NCI-H2081 (cell line): Measurements from ENCODE around the gene ARVCF.
A peak's percentile ranks its signal among the peaks of the same experiment; 100 is the strongest.

Experiments
- DNase-seq, 2 experiments: peaks; one replicate each; lab custom pipeline; 2025; lab: John Stamatoyannopoulos, UW

ARVCF gene

DNA sequence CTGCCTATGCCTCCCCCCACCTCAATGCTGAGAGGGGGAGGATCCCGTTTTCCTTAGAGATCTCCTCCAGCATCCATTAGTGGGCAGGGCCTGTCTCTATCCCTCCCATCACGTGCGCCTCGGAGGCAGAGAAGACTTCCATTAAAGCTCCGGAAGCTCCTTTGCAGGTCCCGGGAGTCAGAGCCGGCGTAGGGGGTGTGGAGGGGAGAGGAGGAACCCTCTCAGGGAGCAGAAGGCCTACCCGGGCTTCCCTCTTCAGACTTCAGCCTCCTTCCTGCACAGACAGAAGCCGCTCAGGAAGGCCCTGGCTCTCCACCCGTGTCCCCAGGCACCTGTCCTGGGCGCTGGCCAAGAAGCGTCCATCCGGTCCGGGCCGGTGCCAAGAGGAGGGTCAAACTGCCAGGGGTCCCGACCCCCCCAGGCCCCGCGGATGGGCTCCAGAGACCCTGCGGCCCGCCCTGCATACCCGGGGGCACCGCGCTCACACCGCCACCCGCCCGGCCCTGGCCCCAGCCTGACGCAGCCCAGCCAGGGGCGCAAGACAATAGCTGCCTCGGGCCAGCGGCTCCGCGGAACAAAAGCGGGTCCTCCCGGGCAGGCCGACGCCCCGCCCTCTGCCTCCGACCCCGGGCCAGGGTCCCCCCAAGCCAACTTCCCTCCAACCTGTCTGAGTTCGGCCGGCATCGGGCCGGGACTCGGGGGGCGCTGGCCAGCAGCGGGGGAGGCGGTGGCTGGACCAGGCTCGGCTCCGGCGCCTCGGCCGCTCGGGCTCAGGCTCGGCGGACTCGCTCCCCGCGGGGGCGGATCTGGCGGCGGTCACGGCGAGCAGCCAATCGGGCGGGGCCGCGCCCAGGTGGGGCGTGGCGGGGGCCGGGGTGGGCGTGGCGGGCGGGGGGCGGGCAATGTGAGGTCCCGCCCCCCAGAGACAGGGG lies 29.9 kb downstream of the ARVCF start:
- DNase-seq: peak; percentile 63 to 66

DNA sequence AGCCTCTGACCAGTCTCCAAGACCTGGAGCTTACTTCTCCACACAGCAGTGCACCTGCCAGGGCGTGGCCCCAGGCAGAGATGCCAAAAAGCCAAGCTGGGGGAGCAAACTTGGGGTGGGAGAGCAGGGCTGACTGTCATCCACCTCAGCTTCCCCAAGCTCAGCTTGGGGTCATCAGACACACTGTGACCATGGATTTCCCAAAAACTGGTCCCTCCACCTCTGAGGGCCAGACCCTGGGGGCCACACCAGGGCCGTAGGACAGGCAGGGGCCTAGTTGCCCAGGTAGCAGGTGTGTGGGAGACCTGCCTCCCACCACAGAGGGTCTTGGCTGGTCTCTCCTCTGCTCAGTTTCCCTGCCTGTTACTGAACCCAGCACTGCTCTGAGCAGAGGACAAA lies 30.6 kb downstream of the ARVCF start:
- no peak for DNase-seq

DNA sequence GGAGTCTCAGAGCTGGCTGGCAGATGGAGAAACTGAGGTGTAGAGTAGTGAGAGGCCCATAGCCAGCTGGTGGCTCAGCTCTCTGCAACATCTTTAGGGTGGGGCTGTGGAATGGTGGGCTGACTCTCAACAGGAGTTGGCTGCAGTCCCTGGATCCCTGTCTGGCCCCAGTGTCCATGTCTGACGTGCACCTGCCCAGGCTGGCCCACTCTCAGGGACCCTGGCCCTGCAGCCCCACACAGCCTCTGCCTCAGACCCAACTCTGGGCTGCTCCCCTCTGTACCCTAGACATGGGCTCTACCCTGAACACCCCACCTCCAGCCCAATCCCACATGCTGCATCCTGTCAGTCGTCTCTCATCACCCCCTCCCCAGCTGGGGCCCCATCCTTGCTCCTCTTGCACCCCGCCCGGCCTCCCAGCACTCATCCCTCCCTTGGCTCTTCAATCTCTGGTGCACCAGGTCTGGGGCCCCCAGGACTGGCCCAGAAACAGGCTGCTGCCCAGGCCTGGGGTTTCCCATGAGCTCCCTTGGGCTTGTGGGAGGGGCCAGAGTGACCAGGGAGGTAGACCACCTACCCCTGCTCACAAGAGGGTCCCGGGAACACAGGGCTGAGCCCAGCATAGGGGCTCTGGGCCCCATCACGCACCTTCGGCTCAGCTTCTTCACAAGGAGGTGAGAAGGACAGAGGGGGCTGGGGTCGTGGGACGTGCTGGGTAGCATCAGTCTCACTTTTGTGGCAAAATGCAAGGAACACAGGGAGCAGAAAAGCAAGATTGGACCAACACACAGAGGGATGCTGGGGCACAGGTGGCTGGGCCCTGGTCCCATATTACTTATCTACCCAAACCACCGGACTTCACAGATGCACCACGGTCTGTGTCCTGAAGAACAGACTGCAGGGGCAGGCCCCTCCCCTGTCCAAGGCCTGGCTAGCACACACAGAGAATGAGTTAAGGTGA lies 31.5 kb downstream of the ARVCF start:
- no peak for DNase-seq

DNA sequence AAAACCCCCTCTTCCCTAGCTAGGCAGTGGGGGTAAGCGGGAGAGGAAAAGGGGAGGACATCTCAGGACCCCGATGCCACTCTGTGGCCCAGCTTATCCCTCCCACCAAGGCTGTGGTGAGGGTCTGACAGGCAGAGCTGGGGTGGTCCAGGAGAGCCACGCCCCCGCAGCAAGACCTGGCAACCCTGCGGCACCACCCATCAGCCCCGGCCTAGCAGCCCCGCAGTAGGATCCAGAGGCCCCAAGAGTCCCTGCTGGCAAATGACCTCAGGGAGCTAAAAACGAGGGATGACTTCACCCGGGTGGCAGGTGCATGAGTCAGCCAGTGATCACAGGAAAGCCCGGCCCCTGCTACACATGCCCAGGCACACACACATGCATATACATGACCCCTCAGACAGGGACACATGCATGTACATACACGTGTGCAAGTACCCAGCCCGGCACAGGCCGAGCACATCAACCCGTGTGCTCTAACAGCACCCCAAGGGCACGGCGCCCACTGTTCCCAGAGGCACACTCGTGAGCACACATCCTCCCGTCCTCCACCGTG lies 32.3 kb downstream of the ARVCF start:
- peak in 1 of 2 experiments; percentile 49 for DNase-seq

DNA sequence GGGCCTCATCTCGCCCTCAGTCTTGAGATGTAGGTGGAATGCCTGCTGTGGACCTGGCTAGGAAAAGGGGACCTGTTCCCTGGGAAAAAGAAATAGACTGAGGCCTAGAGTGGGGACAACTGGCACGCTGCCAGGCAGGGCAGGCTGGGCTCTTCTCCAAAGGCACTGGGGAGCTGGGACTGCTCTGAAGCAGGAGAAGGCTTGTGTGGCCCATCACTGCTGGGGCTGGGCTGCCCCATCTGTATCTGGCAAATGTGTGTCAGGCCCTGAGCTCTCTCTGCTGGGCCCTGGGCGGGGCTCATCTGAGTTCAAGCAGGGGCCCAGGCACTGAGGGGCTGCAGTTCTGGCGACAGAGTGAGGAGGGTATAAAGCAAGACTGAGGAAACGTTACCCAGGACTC lies 32.9 kb downstream of the ARVCF start:
- DNase-seq: no peak

DNA sequence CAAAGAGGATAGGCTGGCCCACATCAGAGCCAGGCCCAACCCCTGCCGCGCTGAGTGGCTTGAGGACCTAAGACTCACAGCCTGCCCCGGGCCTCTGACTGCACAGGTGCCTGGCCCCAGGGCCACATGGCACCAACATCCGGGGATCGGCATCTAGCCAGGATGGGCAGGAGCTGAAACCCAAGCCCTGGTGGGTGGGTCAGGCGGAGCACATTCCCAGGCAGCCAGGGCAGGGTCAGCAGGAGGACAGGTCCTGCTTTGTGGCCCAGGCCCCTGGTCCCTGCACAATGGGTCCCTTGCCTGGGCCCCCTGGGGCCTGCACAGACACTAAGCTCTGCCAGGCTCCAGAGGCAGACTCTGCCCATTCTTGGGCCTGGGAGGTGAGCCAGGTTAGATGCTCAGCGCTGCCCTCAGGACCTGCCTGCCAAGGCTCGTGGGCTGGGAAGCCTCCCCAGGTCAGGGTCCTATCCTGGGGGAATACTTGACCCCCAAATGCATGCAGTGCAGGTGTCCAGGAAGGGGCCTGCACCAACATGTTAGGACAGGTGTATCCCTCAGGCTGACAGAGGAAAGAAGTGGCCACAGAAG lies 33.5 kb downstream of the ARVCF start:
- DNase-seq: no peak

DNA sequence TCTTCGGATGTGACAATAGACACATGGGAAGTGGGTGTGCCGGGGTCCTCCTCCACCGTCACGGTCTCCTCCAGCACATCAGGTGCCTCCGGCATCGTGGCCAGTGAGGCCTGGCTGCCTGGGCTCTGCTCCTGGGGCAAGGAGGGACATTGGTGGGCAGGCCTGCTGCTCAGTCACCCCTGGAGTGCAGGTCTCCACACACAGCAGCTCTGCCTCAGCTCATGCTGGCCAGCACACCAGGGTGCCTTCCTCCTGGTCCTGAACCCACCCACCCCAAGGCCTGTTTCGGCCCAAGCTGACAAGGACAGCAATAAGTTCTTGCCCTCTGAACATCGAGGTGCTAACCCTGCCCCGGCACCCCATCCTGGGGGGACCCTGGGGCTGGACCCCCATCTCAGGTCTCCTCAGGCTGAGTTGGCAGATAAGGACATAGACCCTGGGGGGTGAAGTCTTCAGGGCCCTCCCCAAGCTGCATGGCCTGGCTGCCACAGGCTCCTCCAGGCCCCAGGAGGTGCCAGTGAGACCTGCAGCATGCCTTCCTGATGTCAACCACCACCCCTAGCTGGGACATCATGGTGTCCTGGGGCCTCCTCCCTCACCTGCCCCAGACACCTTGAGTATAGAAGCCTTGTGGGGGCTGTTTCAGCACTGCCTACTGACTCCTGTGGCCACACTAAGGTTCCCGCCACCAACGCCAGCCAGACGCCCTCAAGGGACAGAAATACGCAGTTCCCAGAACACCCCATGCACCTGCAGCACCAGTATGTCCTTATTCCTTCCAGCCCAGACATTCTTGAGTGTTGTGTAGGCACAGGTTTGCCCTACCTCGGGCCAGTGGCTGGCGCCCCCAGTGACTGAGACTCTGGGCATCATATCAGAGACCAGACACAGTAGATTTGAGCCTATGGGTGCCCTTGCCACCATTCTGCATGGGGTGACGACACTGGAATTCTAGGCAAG lies 34.4 kb downstream of the ARVCF start:
- no peak for DNase-seq

DNA sequence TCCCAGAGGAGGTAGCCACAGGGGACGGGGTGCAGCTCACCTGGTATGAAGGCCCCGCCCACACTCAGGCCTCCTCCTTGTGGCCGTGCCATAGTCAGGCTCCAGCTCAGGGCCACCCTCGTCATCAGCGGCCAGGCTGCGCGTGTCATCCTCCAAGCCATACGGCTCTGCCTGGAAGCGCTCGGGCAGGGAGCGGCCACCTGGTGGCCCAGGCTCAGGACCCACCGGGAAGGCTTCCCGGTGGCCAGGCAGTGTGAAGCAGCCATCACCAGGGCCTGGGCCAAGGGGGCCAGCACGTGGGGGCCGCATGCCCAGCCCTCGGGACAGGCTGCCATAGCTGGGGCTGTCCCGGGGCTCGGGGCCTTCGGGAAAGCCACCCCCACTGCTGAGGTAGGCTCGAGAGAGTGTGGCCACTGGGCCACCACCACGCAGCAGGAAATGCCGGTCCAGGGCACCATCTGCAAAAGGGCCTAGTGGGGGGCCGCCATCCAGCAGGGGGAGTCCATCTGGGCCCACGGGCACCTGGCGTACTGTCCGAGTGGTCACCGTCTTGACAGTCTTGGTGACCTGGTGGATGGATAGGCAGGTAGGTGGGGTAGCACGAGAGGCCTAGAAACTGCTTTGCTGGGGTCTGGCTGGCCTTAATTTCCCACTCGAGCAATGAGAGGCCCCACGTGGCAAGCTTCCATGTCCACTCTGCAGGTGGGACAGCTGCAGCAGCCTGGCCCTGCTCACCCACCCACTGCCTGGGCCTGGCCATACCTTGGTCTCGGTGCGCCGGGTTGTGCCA lies 35.3 kb downstream of the ARVCF start:
- no peak for DNase-seq

DNA sequence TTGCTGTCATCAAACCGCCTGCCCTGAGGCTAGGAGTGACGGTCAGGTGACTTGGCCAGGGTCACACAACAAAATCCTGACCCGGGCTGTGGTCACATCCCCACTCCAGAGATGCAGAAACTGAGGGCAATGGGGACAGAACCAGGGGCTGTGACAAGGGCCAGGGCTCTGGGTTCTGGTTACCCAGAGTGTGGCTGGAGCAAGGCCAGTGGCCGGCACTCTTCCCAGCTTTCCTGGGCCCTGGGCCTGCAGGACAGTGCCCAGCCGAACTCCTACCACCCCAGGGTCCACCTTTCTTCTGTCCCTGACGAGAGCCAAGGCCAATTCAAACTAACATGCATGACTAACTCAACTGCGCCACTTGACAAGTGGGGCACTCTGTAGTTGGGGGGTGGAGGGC lies 35.9 kb downstream of the ARVCF start:
- DNase-seq: no peak

DNA sequence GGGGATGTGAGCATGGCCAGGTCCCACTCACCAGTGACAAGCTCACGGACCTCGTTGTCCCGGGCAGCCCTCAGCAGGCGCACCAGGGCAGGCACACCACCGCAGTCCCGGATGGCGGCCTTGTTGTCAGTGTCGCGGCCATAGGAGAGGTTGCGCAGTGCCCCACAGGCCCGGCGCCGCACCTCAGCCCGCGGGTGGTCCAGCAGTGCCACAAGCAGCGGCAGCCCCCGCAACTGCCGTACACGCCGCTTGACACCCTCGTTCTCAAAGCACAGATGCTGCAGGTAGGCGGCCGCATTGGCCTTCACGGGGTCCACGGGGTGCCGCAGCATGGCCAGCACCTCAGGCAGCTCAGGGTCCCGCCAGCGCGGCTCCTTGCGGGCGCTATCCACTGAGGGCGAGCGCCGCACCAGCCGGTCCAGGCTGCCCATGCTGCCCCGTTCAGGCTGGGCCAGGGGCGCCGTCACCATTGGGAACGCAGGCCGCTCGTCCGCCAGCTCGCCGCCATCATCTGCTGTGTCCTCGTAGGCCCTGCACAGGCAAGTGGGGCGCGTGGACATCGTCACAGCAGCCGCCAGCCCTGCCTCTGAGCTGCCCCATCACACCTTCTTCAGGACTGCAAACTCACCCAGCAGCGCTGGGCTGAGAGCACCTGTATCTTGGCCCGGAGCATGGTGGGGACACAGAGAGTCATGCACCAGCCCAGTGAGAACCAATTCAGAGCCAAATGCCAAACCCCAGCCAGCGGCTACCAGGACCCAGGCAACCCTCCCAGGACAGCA lies 36.7 kb downstream of the ARVCF start:
- no peak for DNase-seq

DNA sequence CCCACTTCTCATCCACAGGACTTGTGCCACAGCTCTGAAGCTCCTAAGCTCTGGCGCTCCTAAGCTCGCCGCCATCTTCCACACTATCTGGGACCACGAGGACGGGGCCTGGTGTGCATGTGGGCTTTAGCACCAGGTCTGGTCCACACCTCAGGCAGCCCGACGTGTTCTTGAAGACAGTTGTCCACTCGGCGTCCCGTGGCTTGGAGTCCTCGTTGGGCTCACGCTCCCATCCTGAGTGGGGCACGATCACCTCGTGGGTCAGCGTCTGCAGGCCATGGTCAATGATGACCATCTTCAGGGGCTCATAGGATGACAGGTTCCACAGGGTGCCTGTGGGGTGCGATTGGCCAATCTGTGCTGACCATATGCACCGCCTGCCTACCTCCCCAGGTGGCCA lies 37.9 kb downstream of the ARVCF start:
- DNase-seq: no peak

DNA sequence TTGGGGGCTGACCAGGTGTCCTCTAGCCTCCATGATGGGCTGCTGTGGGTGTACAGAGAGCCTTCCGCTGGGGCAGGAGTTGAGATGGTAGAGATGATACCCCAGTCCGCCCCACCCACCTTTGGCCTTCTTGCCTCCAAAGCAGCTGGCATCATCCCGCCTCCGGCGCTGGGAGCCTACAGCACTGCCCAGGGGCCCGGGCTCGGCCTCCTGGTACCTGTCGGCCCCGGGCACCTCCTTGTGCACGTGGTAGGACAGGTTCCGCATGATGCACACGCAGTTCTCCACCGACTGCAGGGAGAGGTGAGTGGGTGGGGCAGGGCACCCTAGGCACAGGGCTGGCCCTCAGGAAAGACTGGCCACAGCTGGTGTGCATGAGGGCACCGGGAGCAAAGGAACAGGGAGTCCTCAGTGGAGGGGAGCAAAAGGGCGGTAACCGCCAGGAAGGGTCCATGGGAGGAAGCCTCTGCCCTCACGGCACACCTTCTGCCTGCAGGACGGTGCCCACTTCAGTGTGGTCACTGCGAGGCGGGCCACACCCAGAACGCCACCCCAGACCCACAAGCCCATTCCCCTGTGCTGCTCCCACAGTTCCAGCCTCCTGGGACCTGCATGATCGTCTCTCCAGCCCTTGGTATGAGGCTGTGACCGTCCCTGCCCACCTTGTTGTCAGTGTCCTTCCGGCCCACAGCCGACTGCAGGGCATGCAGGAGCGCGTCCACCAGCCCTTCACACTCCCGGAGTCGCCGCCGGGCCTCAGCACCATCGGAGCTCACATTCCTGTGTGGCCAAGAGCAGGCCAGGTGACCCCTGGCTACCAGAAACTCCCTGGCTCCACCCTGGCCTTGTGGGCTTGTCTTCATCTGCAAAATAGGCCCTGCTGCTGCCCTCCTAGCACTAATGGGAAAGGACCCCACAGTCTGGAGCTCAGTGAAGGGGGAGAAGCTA lies 39.1 kb downstream of the ARVCF start:
- no peak for DNase-seq

DNA sequence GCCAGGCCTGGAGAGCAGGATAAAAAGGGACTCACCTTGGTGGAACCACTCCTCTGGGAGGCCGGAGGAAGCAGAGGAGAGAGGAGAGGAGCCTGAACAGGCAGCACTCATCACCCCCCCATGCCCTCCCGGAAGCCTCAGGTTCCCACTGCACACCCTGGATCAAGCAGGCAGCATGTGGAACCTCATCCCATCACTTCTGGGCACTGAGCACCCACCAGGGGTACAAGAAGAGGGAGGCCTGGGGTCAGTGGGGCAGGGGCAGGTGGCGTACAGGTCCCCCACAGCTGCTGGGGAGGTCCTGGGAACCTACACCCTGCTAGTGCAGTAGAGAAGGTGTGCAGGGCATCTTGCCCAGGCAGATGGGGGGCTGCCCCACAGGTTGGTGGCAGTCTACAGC lies 40.0 kb downstream of the ARVCF start:
- DNase-seq: no peak

DNA sequence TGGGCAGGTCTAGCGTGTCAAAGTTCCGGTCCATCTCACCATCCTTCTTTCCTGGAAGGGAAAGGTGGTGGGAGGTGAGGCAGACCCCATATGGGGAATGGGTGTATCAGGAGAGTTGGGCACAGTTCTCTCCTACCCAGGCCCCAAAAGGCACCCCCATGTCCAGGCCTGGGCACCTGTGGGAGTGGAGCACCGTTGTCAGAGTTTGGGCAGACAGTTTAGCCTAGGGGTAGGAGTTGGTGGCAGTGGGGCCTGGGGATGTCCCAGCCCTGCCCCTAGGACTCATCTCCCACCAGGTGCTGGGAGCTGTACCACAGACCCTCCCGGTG lies 41.0 kb downstream of the ARVCF start:
- no peak for DNase-seq

DNA sequence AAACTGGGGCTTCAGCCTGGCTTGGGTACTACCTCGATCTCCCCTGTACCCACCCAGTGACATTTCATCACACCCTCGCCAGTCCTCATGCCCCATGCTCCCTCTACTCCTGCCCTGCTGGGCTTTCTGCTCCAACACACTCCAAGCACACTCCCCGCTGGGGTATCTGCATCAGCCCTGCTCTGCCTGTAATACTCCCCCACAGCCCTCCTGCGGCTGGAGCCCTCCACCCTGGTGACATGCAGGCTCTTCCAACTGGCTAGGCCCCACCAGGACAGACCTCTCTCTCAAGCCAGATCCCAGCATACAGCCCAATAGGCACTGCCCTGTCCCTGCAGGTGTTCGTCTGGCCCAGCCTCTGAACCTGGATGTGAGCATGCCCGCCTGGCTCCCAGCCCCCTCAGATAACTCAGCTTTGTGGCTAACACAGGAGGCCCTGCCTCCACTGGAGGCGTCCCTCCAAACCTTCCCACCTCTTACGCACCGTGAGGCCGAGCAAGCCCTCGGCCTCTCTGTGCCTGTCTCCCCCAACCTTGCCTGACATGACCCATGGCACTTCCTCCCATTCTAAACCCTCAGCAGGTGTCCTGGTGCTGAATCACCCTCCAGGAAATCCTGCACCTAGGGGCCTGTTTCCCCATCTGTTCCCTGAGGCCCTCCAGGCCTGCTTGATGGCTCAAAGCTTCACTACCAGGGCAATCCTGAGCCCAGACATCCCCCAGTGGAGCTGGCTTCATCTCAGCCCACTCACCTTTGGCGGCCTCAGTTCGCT lies 41.5 kb downstream of the ARVCF start:
- peak; percentile 61 to 74 for DNase-seq

DNA sequence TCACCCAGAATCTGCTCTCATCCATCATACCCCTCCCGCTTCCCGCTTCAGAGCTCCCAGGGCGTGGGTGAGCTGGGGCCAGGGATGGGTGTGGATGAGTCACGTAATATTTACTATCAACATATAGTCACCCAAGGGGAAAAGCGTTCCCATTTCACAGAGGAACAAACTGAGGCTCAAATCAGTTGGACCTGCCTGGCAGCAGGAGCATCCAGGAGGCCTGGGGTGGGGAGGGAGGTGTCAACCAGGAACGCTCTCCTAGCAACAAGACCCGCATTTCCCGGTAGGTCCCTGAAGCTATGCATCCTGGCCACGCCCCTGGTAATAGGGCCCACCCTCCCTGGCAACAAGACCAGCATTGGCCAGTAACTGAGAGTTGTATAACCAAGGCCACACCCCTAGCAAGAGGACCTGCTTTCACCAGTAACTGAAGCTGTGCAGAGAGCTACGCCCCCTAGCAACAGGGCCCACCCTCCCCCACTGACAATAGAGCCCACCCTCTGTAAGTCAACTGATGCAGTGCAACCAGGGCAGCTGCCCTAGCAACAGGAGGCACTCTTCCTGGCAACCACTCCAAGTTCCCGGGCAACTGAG lies 42.3 kb downstream of the ARVCF start:
- peak; percentile 93 to 96 for DNase-seq
